K562 (cell line): Measurements from ENCODE around the gene GNAQ. TPM values are rescaled to one million over a fixed set of nuclear protein-coding genes. Genes with fewer than 3 reads are reported as not detected.

Experiments used
- ATAC-seq: fragments of 200-7000 bp; cut with Tn5 transposase; 3 replicates; pipeline ENCODE4 v1.9.1; 2020; ENCODE audit warnings: moderate library complexity
- BruUV-seq: library from RNA; stranded (reverse); fragments of 400-500 nt; replicated peaks from 2 replicates; lab custom pipeline; 2021; lab: Mats Ljungman, UMichigan
- CTCF ChIA-PET: fragments of 300-600 bp; formaldehyde crosslinking; extraction: SDS; loops from one replicate; lab custom pipeline; 2021; ENCODE audit warnings: low intra/inter-chr PET ratio; lab: Yijun Ruan, JAX
- POLR2A ChIA-PET: fragments of 300-600, 350-650 bp; sonication (Branson Sonifier 250); formaldehyde crosslinking; extraction: SDS; loops from one replicate; lab custom pipeline; 2021; ENCODE audit warnings: antibody characterized with exemption, inconsistent platforms; lab: Yijun Ruan, JAX
- DNase-seq, 4 experiments: peaks; one replicate each; pipeline versions ENCODE4 v3.0.0 to v3.0.0-alpha.2; 2011 to 2018; ENCODE audit warnings: low spot score in 3 of 4, mixed read lengths in 3 of 4; ENCODE audit errors: extremely low read depth in 1 of 4
- FAIRE-seq: peaks from 2 replicates; lab custom pipeline; 2011; peaks lifted over from hg19 to GRCh38; lab: Jason Lieb, UNC
- H2AFZ ChIP-seq: 2 replicates; pipeline ENCODE4 v1.6.0; 2011; ENCODE audit warnings: low read depth, low read length, control low read depth, inconsistent platforms
- H3K27ac ChIP-seq: fragments of 200-600 bp; 3 replicates; pipeline ENCODE4 v1.8.0; 2011; ENCODE audit warnings: low read depth, mild to moderate bottlenecking, control low read depth, inconsistent platforms, low read length, moderate library complexity, mixed read lengths; ENCODE audit errors: extremely low read depth
- H3K27me3 ChIP-seq, 2 experiments: fragments of 300-600 bp in 1 of 2; 2 replicates in 1 of 2; 3 replicates in 1 of 2; pipeline versions ENCODE4 v1.6.0 to v1.8.0; 2011; ENCODE audit warnings: inconsistent platforms in 2 of 2, low read length in 2 of 2, mild to moderate bottlenecking in 1 of 2, mixed read lengths in 1 of 2, moderate library complexity in 1 of 2; ENCODE audit not compliant: control insufficient read depth in 2 of 2, insufficient read depth in 2 of 2
- H3K36me3 ChIP-seq: fragments of 300-600 bp; 3 replicates; pipeline ENCODE4 v1.8.0; 2011; ENCODE audit warnings: mild to moderate bottlenecking, low read length, inconsistent platforms; ENCODE audit not compliant: control insufficient read depth, insufficient read depth
- H3K4me1 ChIP-seq, 2 experiments: fragments of 200-600 bp in 1 of 2; replicated peaks in 1 of 2; 2 replicates in 1 of 2; 3 replicates in 1 of 2; pipeline versions ENCODE4 v1.5.1 to v1.8.0; 2011; ENCODE audit warnings: inconsistent platforms in 2 of 2, low read length in 2 of 2, mild to moderate bottlenecking in 1 of 2, mixed read lengths in 1 of 2, moderate library complexity in 1 of 2; ENCODE audit not compliant: control insufficient read depth in 2 of 2, insufficient read depth in 2 of 2
- H3K4me2 ChIP-seq: 2 replicates; pipeline ENCODE4 v1.6.1; 2011; ENCODE audit warnings: low read length, control low read depth, inconsistent platforms, mixed read lengths; ENCODE audit not compliant: insufficient read depth
- H3K4me3 ChIP-seq: fragments of 200-600 bp; sonication (generic), shearing (Covaris generic); 2 replicates; pipeline ENCODE4 v1.5.1; 2016; ENCODE audit warnings: control low read depth, inconsistent platforms
- H3K79me2 ChIP-seq: fragments of 200-600 bp; 3 replicates; pipeline ENCODE4 v1.8.0; 2011; ENCODE audit warnings: low read length, inconsistent platforms; ENCODE audit not compliant: control insufficient read depth, insufficient read depth
- H3K9ac ChIP-seq, 2 experiments: 2 replicates each; pipeline versions ENCODE4 v1.6.0 to v1.6.1; 2011; ENCODE audit warnings: low read depth in 2 of 2, low read length in 2 of 2, control low read depth in 1 of 2, inconsistent platforms in 1 of 2, mild to moderate bottlenecking in 1 of 2, mixed read lengths in 1 of 2; ENCODE audit not compliant: insufficient read depth in 1 of 2
- H3K9me1 ChIP-seq: one replicate; pipeline ENCODE4 v1.6.0; 2011; ENCODE audit warnings: inconsistent platforms, mild to moderate bottlenecking, low read length, moderate library complexity; ENCODE audit not compliant: control insufficient read depth, insufficient read depth
- H3K9me3 ChIP-seq: replicated peaks from 2 replicates; pipeline ENCODE4 v1.5.1; 2011; ENCODE audit warnings: low read depth, low read length, inconsistent platforms; ENCODE audit not compliant: control insufficient read depth, insufficient read depth
- H4K20me1 ChIP-seq: replicated peaks from 2 replicates; pipeline ENCODE4 v1.6.1; 2011; ENCODE audit warnings: low read length, inconsistent platforms, mixed read lengths; ENCODE audit not compliant: control insufficient read depth, insufficient read depth
- CREB1 ChIP-seq, 2 experiments: sonication (generic) in 1 of 2; formaldehyde crosslinking in 1 of 2; IDR thresholded peaks; 2 replicates each; pipeline versions ENCODE4 v1.6.1 to v1.8.0; 2012 to 2022; ENCODE audit warnings: inconsistent platforms in 1 of 2, mild to moderate bottlenecking in 1 of 2, missing genetic modification reagents in 1 of 2, moderate library complexity in 1 of 2
- E2F3 ChIP-seq: fragments of 250-450 bp; sonication (Bioruptor Pico); IDR thresholded peaks from 2 replicates; pipeline ENCODE4 v1.4.0; 2020; ENCODE audit warnings: mild to moderate bottlenecking
- KLF1 ChIP-seq: fragments of 450-650 bp; IDR thresholded peaks from 2 replicates; pipeline ENCODE4 v1.6.1; 2016; ENCODE audit warnings: missing genetic modification characterization, missing compliant biosample characterization
- MEF2A ChIP-seq: IDR thresholded peaks from 2 replicates; pipeline ENCODE4 v1.6.1; 2011; ENCODE audit warnings: low read depth, mild to moderate bottlenecking, low read length, moderate library complexity; ENCODE audit not compliant: control insufficient read depth
- NCOA1 ChIP-seq: fragments of 450-650 bp; IDR thresholded peaks from 2 replicates; pipeline ENCODE4 v1.6.1; 2016; ENCODE audit warnings: low read depth
- NR2F6 ChIP-seq: fragments of 450-650 bp; formaldehyde crosslinking; IDR thresholded peaks from 2 replicates; pipeline ENCODE4 v1.4.0; 2020; ENCODE audit warnings: mild to moderate bottlenecking
- POLR3A ChIP-seq: IDR thresholded peaks from 2 replicates; pipeline ENCODE4 v1.6.1; 2011; ENCODE audit warnings: borderline replicate concordance, mild to moderate bottlenecking, moderate library complexity; ENCODE audit not compliant: insufficient read length, insufficient read depth; ENCODE audit errors: extremely low read depth
- RCOR1 ChIP-seq, 2 experiments: IDR thresholded peaks; 2 replicates each; pipeline ENCODE4 v1.6.1; 2012; ENCODE audit warnings: low read depth in 2 of 2, low read length in 2 of 2, borderline replicate concordance in 1 of 2, improper control_type of control experiment in 1 of 2
- RFX1 ChIP-seq: fragments of 450-650 bp; IDR thresholded peaks from 2 replicates; pipeline ENCODE4 v1.6.1; 2016; ENCODE audit warnings: mild to moderate bottlenecking, moderate library complexity
- WHSC1 ChIP-seq: IDR thresholded peaks from one replicate; pipeline ENCODE4 v1.6.1; 2012; ENCODE audit warnings: low read length, control low read depth, inconsistent platforms
- ZNF408 ChIP-seq: fragments of 250-450 bp; sonication (Bioruptor Pico); IDR thresholded peaks from 2 replicates; pipeline ENCODE4 v1.4.0; 2020; ENCODE audit warnings: low read depth, mild to moderate bottlenecking, moderate library complexity
- ZNF644 ChIP-seq: fragments of 200-800 bp; sonication (Bioruptor generic); IDR thresholded peaks from 2 replicates; pipeline ENCODE4 v1.6.1; 2016; ENCODE audit warnings: low read depth, missing genetic modification characterization, missing compliant biosample characterization
- WGBS: fragments of 100-300 bp; shearing (Covaris generic); methylation state at CpG from one replicate; pipeline ENCODE4 v1.1.6; 2016; ENCODE audit warnings: low coverage, mixed read lengths; ENCODE audit not compliant: insufficient coverage; ENCODE audit errors: missing lambda C conversion rate; 5-methylcytosine and 5-hydroxymethylcytosine counted together
- in situ Hi-C: fragments of 300-500 bp; cut with MboI; formaldehyde crosslinking; loops from 4 replicates; pipeline ENCODE4 v1.15.0; 2018; ENCODE audit warnings: inconsistent platforms, mixed read lengths
- intact Hi-C: fragments of 100-400 bp; cut with micrococcal nuclease; formaldehyde crosslinking; loops from 2 replicates; pipeline ENCODE4 v1.14.2; 2022
- polyA plus RNA-seq, 8 experiments: library from polyadenylated mRNA; depleted of rRNA in 4 of 8; stranded (reverse) in 5 of 8; unstranded in 3 of 8; fragments of >200 nt; fragmentation: Nextera tagmentation in 2 of 8; fragmentation: Illumina TruSeq in 1 of 8; extraction: Ambion mirVana in 2 of 8; extraction: Trizol in 1 of 8; gene quantifications; 2 replicates each; pipeline versions ENCODE4 v1.2.1 to v1.2.3, GENCODE V29; 2011 to 2014; ENCODE audit warnings: inconsistent platforms in 1 of 8, missing spikeins in 1 of 8
- total RNA-seq, 7 experiments: library from RNA; depleted of rRNA in 6 of 7; stranded (reverse); fragments of >200 nt in 6 of 7; fragmentation: Illumina TruSeq in 2 of 7; extraction: Trizol in 2 of 7; gene quantifications; 2 replicates each; pipeline versions ENCODE4 v1.2.1 to v1.2.3, GENCODE V29; 2011 to 2021; ENCODE audit warnings: low replicate concordance in 1 of 7

GNAQ gene
- total and polyA plus RNA-seq, 9 of the 15 experiments (the other 6 are each of a cell fraction or from before 2014, with no cell fraction given): 4.8 to 27.9 (median 17.5) TPM

DNA sequence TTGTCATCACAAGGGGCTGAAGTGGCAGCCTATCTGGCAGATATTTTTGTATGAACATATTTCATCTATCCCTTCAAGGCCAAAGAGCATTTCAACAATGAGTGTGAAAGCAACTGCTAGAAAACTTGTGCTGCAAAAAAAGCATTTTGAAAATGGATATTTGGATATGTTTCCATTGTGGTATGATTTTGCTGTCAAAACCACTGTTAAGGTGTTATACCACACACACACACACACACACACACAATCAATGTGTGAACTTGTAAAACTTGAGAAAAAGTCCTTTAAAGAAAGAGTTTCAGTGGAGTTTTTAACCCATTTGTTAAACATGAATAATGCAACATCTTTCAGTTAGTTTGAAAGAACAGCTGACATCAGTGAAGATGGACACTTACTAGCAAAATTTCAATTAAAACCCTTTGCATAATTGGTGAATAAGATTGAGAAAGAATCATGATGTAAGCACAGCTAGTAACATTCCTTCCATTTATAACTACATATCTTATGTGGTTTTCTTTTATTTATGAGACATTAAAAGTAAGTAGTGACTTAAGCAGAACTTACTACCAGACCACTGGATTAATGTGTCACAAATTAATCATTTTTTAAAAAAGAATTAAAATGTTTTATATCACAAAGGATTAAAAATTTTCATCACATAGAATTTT, 200.9 kb downstream of the GNAQ start:
- ATAC-seq: no peak
- intact Hi-C loops: no loop called here
- CTCF ChIA-PET: no interaction called here

DNA sequence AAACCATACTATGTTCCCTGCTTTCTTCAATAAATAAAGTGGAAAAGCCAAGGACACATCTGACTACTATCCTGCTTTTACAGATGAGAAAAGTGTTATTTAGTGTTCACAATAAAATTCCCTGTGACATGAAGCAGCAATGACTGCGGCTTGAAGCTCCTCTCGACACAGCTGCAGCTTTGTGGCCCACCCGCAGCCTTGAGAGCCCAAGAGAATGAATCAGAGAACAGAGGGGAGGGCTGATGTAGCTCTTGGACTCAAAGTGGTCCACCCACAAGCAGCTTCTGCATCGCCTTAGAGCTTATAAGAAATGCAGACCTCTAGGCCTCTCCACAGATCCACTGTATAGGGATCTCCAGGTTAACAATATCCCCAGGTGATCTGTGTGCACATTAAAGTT, 202.2 kb downstream of the GNAQ start:
- POLR2A ChIA-PET: no interaction called here
- Histone ChIP-seq H3K4me1 (peaks cover 10 to 27% of the 10 kb centered on the region in 2 experiments; a peak in 4 of 5 replicates), H3K9me3 (no peaks in the 10 kb centered on the region), H3K27ac (no peak overlapping the region), H3K36me3 (peaks cover 2% of the 10 kb centered on the region; the same call in 1 of the 3 replicates), H3K4me3 (no peak overlapping the region), H2AFZ (no peak overlapping the region), H3K4me2 (no peak overlapping the region), H3K9ac (no peak overlapping the region), H3K9me1 (no peaks in the 10 kb centered on the region), H3K79me2 (peaks cover 42% of the 10 kb centered on the region), H4K20me1 (no peaks in the 10 kb centered on the region), H3K27me3 (no peaks in the 10 kb centered on the region)
- 87% methylated on average over 4 of the region's 4 CpGs for WGBS
- DNase-seq (no peak), FAIRE-seq (no peak), ATAC-seq (no peak)
- no TSS peak for BruUV-seq
- in situ Hi-C loops: no loop called here
- CTCF ChIA-PET: no interaction called here
- intact Hi-C loops: loop anchor here (10.0 kb wide), 1 partner anchor 205 kb away; the partner anchor contains the start of gene GNAQ

More for the DNA sequence above, 200.9 kb downstream of the GNAQ start:
- no TSS peak for BruUV-seq
- Histone ChIP-seq H2AFZ (no peak overlapping the region), H3K36me3 (no peaks in the 10 kb centered on the region; the same call in 2 of the 3 replicates), H3K27me3 (no peaks in the 10 kb centered on the region), H3K9me3 (no peaks in the 10 kb centered on the region), H3K4me1 (peaks cover 4 to 27% of the 10 kb centered on the region in 2 experiments; a peak in 4 of 5 replicates), H3K4me2 (no peak overlapping the region), H3K4me3 (no peak overlapping the region), H3K27ac (no peak overlapping the region), H3K9ac (no peak overlapping the region), H3K79me2 (peaks cover 37% of the 10 kb centered on the region), H3K9me1 (no peaks in the 10 kb centered on the region), H4K20me1 (no peaks in the 10 kb centered on the region)
- TF ChIP-seq KLF1 (tag) (no peak), ZNF644 (tag) (no peak), ZNF408 (CRISPR knock-in tag) (no peak), RCOR1 (IDR thresholded peaks at IDR 0.05; ENCODE audit: borderline replicate concordance in 1 of 2, low read depth in 2 of 2, low read length in 2 of 2) (no peak), NR2F6 (CRISPR knock-in tag) (no peak), MEF2A (no peak), CREB1 (IDR thresholded peaks at IDR 0.05) (no peak), CREB1 (CRISPR knock-in tag; IDR thresholded peaks at IDR 0.05) (no peak), WHSC1 (no peak), NCOA1 (no peak), RFX1 (no peak), POLR3A (no peak), E2F3 (CRISPR knock-in tag) (no peak)
- in situ Hi-C loops: no loop called here
- DNase-seq: no peak
- POLR2A ChIA-PET: no interaction called here
- FAIRE-seq: no peak
